GM20000 (cell line): ENCODE data around the gene RFC4.
"Not testable (repeated sequence)": the region's sequence is repeated elsewhere in the genome, so short reads cannot be mapped to it uniquely, and the experiment has no call there.

Experiments
- DNase-seq: peaks from one replicate; pipeline ENCODE4 v3.0.0; 2012; ENCODE audit warnings: low spot score
- CTCF ChIP-seq: IDR thresholded peaks from 2 replicates; pipeline ENCODE4 v1.5.1; 2012; ENCODE audit warnings: mild to moderate bottlenecking, control low read depth; ENCODE audit errors: extremely low read depth, missing control alignments

RFC4 gene

GRCh38 chr3:186806089-186807055 is at the start of gene RFC4:
Gene RFC4 (minus strand): TSS chr3:186806482. CDS start chr3:186804713, 1,769 bp downstream.
- DNase-seq, result peak; percentile 86

GRCh38 chr3:186854954-186855353 is 48.7 kb upstream of the RFC4 start:
- TF ChIP-seq CTCF, result no peak
- no peak for DNase-seq

More at GRCh38 chr3:186806089-186807055, at the start of gene RFC4:
- TF ChIP-seq CTCF, result no peak

GRCh38 chr3:186854146-186854545 is 47.9 kb upstream of the RFC4 start:
- no peak for DNase-seq
- TF ChIP-seq CTCF, result no peak

GRCh38 chr3:186852994-186853393 is 46.7 kb upstream of the RFC4 start:
- DNase-seq, result no peak

GRCh38 chr3:186851835-186852234 is 45.6 kb upstream of the RFC4 start:
- DNase-seq, result not testable (repeated sequence)

More at GRCh38 chr3:186852994-186853393, 46.7 kb upstream of the RFC4 start:
- TF ChIP-seq CTCF, result no peak

GRCh38 chr3:186849374-186849975 is 43.2 kb upstream of the RFC4 start:
- peak; percentile 65 for DNase-seq
- peak; percentile 40 for TF ChIP-seq CTCF

- TF ChIP-seq CTCF, result no peak
- DNase-seq, result no peak
Observed at GRCh38 chr3:186847437-186847836, 41.2 kb upstream of the RFC4 start.
